PFSK-1 (cell line): Measurements from ENCODE around the gene CCN5.

ENCODE experiments used
- FOXP2 ChIP-seq: optimal IDR thresholded peaks from 2 replicates; pipeline ENCODE3; 2011; ENCODE audit warnings: borderline replicate concordance, control low read depth, inconsistent platforms; ENCODE audit not compliant: insufficient read depth; ENCODE audit errors: extremely low read length, extremely low read depth
- POLR2AphosphoS5 ChIP-seq: IDR thresholded peaks from 2 replicates; pipeline ENCODE4 v1.6.1; 2012; ENCODE audit warnings: low read depth, mild to moderate bottlenecking, control low read depth, low read length, moderate library complexity
- REST ChIP-seq, 2 experiments: IDR thresholded peaks; 2 replicates each; pipeline versions ENCODE4 v1.6.1 to v1.8.0; 2011 to 2012; ENCODE audit warnings: low read depth in 2 of 2, low read length in 2 of 2, control low read depth in 1 of 2, inconsistent platforms in 1 of 2, mild to moderate bottlenecking in 1 of 2, moderate library complexity in 1 of 2; ENCODE audit not compliant: insufficient read depth in 1 of 2

- TF ChIP-seq REST (IDR thresholded peaks at IDR 0.05; ENCODE audit: insufficient read depth in 1 of 2, low read depth in 2 of 2, low read length in 2 of 2) (no peak), POLR2AphosphoS5 (no peak), FOXP2 (no peak)
These were observed 11.8 kb upstream of the CCN5 start for GRCh38 chr20:44703183-44703925.
